Motor neuron (in vitro differentiated cells): ENCODE measurements around the gene MTCH1. TPM values are rescaled to one million over a fixed set of nuclear protein-coding genes. Genes with fewer than 3 reads are reported as not detected.
A peak's percentile ranks its signal among the peaks of the same experiment; 100 is the strongest.

Experiments used
- ATAC-seq, 8 experiments: fragments of 200-7000 bp; cut with Tn5 transposase; replicated peaks in 6 of 8; 2 replicates each; pipeline ENCODE4 v1.8.0; 2021; ENCODE audit warnings: mild to moderate bottlenecking in 8 of 8, moderate library complexity in 8 of 8
- H3K27ac ChIP-seq, 2 donors: fragments of 250-450 bp; sonication (Bioruptor Pico); 2 replicates each; pipeline ENCODE4 v1.9.0; 2021; ENCODE audit warnings: antibody characterized with exemption in 2 of 2, mild to moderate bottlenecking in 2 of 2, moderate library complexity in 1 of 2
- H3K4me1 ChIP-seq, 2 donors: fragments of 250-450 bp; sonication (Bioruptor Pico); replicated peaks in 1 of 2; 2 replicates each; pipeline ENCODE4 v1.6.1; 2021; ENCODE audit warnings: antibody characterized with exemption in 2 of 2, mild to moderate bottlenecking in 2 of 2, moderate library complexity in 1 of 2
- H3K4me3 ChIP-seq, 5 donors: fragments of 250-450 bp; sonication (Bioruptor Pico); 2 replicates each; pipeline ENCODE4 v1.9.0; 2021; ENCODE audit warnings: antibody characterized with exemption in 5 of 5, mild to moderate bottlenecking in 5 of 5, moderate library complexity in 4 of 5
- WGBS, 10 experiments: fragments of 450-650 bp; shearing (Covaris generic); methylation state at CpG; one replicate each; pipeline ENCODE4 v1.0.0; 2022; 5-methylcytosine and 5-hydroxymethylcytosine counted together
- in situ Hi-C, 9 experiments: fragments of 400-800 bp; cut with MboI; loops; one replicate each; pipeline ENCODE4 v1.15.0; 2021; ENCODE audit warnings: low sequenced_read_pairs in 9 of 9, low pct_unique_long_range_greater_than_20kb in 2 of 9; ENCODE audit not compliant: unreplicated experiment in 9 of 9
- total RNA-seq, 8 experiments: library from RNA; unstranded; fragments of 300-600 nt; gene quantifications; 2 replicates each; pipeline versions ENCODE4 v1.2.3 to v1.2.4, GENCODE V29; 2022

MTCH1 gene
- total RNA-seq = 100 to 1,000 TPM in 6 of 8 experiments, 10 to 100 TPM in 2; 84.8 to 271 (median 119) TPM

GRCh38 chr6:36985808-36986703 lies at the start of gene MTCH1:
MTCH1 (minus strand) TSS chr6:36986196; CDS start chr6:36986173, 23 bp downstream.
- in situ Hi-C loops = loop anchor here in 1 of 9 experiments (25.0 kb wide), 1 partner anchor 99 kb away; the partner anchor contains the start of gene C6orf89
- peak; percentile 81 to 92 (median 85) for ATAC-seq
- Histone ChIP-seq H3K27ac (peak within 1 kb of the TSS; percentile 94 to 98), H3K4me1 (peaks cover 12% of the 10 kb centered on the region in 2 donors), H3K4me3 (peak within 1 kb of the TSS; percentile 85 to 96 (median 88))
- 0% methylated on average over 2 of the region's 101 CpGs; no CpG with 5 or more reads in 9 of the 10 experiments for WGBS, 10 experiments

GRCh38 chr6:37033819-37034795 lies 48.1 kb upstream of the MTCH1 start:
- in situ Hi-C loops = loop anchor here in 1 of 9 experiments (25.0 kb wide), 1 partner anchor 178 kb away; no protein-coding TSS in a partner anchor
- ATAC-seq = no peak
- H3K4me3 ChIP-seq = no peak overlapping the region
- H3K4me1 ChIP-seq = peaks cover 0 to 8% of the 10 kb centered on the region in 2 donors
- 41 to 100% (median 80%) methylated on average over 1 to 6 of the region's 8 CpGs; no CpG with 5 or more reads in 1 of the 10 experiments for WGBS, 10 experiments
- H3K27ac ChIP-seq = no peak overlapping the region

DNA sequence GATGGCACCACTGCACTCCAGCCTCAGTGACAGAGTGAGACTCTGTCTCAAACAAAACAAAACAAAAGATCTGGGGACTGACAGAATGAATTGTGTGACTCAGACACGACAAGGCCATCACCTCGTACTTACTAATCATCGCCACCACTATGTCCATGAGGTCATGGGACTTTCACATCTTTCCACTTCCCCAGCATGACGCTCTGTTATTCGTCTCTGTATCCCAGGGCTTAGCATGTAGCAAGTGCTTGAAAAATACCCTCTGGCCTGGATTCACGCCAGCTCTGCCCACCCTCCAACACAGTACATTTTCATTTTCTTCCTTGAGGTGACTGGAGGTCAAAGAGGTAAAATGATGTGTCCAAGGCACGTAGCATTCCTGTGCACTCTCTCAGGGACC lies 47.3 kb upstream of the MTCH1 start:
- in situ Hi-C loops = loop anchor here in 1 of 9 experiments (25.0 kb wide), 1 partner anchor 179 kb away; no protein-coding TSS in a partner anchor
- ATAC-seq = peak in 3 of 8 experiments; percentile 17 to 59 (median 31)
- Histone ChIP-seq H3K4me1 (peaks cover 0 to 5% of the 10 kb centered on the region in 2 donors), H3K4me3 (no peak overlapping the region), H3K27ac (no peak overlapping the region)
- WGBS, 10 experiments = 49 to 83% (median 70%) methylated on average over 1 to 7 of the region's 7 CpGs; no CpG with 5 or more reads in 2 of the 10 experiments

- WGBS, 10 experiments = 0 to 100% (median 67%) methylated on average over 1 to 5 of the region's 7 CpGs
- ATAC-seq = no peak
- Histone ChIP-seq H3K4me1 (no peaks in the 10 kb centered on the region), H3K4me3 (no peak overlapping the region), H3K27ac (no peak overlapping the region)
- in situ Hi-C loops = loop anchor here in 1 of 9 experiments (25.0 kb wide), 1 partner anchor 180 kb away; no protein-coding TSS in a partner anchor
These were observed 46.2 kb upstream of the MTCH1 start for GRCh38 chr6:37032239-37032638.

DNA sequence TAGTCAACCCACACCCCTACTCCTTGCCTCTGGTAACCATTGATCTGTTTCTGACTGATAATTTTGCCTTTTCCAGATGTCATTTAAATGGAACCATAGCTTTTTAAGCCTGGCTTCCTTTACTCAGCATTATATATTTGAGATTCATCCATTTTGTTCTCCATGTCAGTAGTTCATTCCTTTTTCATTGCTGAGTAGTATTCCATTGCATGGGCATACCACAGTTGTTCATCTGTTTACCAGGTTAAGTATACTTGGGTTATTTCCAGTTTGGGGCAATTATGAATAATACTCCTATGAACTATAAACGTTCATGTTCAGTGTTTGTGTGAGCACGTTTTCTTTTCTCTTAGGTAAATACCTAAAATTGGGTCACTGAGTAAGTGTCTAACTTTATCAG lies 44.6 kb upstream of the MTCH1 start:
- 54 to 100% (median 94%) methylated on average over 1 to 2 of the region's 2 CpGs; no CpG with 5 or more reads in 2 of the 10 experiments for WGBS, 10 experiments
- in situ Hi-C loops = loop anchor here in 1 of 9 experiments (25.0 kb wide), 1 partner anchor 182 kb away; no protein-coding TSS in a partner anchor
- no peak overlapping the region for H3K27ac ChIP-seq
- H3K4me3 ChIP-seq = no peak overlapping the region
- H3K4me1 ChIP-seq = no peaks in the 10 kb centered on the region
- no peak for ATAC-seq

GRCh38 chr6:37029249-37029971 lies 43.4 kb upstream of the MTCH1 start:
- ATAC-seq = peak; percentile 90 to 100 (median 96)
- H3K27ac ChIP-seq = no peak overlapping the region
- in situ Hi-C loops = loop anchor here in 3 of 9 experiments (10.0 to 25.0 kb wide), 3 partner anchors 145 to 183 kb away; partner anchors contain the start of gene PIM1 (in 1 of the 3)
- WGBS, 10 experiments = 0 to 90% (median 45%) methylated on average over 1 to 4 of the region's 4 CpGs; no CpG with 5 or more reads in 2 of the 10 experiments
- H3K4me3 ChIP-seq = no peak overlapping the region
- no peaks in the 10 kb centered on the region for H3K4me1 ChIP-seq

DNA sequence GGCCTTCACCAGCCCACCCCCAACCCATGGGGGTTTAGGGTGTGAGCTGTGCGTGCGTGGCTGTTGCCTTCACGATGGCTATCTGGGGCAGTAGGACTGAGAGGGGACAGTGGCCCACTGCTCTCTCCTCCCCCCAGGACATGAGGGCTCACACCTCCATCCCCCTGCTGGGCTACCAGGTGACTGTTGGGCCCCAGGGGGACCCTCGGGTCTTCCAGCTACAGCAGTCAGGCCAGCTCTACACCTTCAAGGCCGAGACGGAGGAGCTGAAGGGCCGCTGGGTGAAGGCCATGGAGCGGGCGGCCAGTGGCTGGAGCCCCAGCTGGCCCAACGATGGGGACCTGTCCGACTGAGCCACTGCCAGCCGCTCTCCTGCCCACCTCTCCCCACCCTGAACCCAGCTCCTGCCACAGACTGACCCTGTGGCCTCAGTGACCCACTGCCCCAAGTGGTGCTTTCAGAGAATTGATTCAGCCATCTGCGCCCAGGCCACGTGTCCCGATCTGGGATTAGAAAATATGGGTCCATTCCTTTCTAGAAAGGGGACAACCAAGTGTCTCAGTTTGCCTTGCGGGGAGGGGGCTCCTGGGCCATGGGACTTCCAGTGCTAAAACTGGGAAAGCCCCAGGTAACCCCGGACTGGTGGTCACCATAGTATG lies 41.9 kb upstream of the MTCH1 start:
- 67 to 100% (median 83%) methylated on average over 2 to 11 of the region's 17 CpGs; no CpG with 5 or more reads in 5 of the 10 experiments for WGBS, 10 experiments
- ATAC-seq = no peak
- H3K4me3 ChIP-seq = no peak overlapping the region
- no peaks in the 10 kb centered on the region for H3K4me1 ChIP-seq
- no peak overlapping the region for H3K27ac ChIP-seq
- in situ Hi-C loops = loop anchor here in 3 of 9 experiments (10.0 to 25.0 kb wide), 3 partner anchors 147 to 184 kb away; partner anchors contain the start of gene PIM1 (in 1 of the 3)

DNA sequence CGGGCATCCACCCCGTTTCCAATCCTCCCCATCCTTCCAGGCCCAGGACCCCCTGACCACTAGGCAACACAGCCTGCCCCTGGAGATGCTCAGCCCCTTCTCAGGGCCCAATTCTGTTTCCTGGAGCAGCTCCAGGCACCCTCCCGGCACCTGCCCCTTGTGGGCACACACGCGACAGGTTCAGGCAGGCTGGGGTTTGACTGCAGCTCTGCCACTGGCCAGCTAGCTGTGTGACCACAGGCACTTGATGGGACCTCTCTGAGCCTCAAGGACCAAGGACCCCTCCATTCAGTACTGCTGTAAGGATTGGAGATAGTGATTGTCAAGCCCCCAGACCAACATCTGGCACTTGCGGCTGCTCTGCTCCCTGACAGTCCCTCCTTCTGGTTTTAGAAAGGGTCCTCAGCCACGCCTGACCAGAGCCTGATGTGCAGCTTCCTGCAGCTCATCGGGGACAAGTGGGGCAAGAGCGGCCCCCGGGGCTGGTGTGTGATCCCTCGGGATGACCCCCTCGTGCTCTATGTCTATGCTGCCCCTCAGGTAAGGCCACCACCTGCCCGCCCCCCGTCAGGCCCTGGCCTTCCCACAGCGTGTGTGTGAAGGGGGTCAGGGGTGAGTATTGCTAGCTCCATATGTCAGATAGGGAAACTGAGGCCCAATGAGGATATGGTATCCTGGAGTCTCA lies 41.2 kb upstream of the MTCH1 start:
- Histone ChIP-seq H3K4me3 (no peak overlapping the region), H3K27ac (no peak overlapping the region), H3K4me1 (no peaks in the 10 kb centered on the region)
- ATAC-seq = no peak
- in situ Hi-C loops = loop anchor here in 3 of 9 experiments (10.0 to 25.0 kb wide), 3 partner anchors 148 to 185 kb away; partner anchors contain the start of gene PIM1 (in 1 of the 3)
- WGBS, 10 experiments = 20 to 96% (median 43%) methylated on average over 1 to 5 of the region's 15 CpGs; no CpG with 5 or more reads in 5 of the 10 experiments

DNA sequence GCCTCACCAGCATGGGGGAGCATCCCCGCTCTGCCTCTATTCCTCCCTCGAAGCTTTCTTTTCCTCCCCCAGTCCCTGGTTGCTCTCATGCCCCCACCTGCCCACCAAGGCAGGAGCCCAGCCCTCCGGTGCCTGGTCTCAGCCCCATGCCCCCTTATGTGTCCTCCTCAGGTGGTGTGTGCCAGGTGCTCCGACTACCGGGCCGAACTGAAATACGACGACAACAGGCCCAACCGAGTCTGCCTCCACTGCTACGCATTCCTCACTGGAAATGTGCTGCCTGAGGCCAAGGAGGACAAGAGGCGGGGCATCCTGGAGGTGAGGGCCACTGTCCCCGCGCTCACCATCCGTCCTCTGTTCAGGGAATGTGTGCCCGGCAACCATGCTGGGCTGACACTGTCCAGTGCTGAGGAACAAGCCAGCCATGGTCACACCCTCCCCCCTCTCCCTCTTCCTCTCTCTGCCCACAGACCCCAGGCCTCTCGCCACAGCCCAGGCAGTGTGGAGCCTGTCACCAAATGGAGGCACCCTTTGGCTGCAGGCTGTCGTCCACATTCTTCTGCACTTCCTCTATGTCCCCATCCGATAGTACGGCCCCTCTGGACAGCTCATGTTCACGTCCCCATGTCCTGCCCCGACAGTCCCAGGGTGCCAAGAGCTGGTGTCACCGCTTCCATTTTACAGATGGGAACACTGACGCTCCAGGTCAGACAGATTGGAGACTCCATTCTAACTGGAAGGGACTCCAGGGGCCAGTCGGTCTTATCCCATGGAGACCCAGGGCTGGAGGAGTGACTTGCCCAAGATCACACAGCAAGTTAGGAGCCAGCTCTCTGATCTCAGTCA lies 39.8 kb upstream of the MTCH1 start:
- no peaks in the 10 kb centered on the region for H3K4me1 ChIP-seq
- no peak for ATAC-seq
- in situ Hi-C loops = loop anchor here in 3 of 9 experiments (10.0 to 25.0 kb wide), 3 partner anchors 149 to 186 kb away; partner anchors contain the start of gene PIM1 (in 1 of the 3)
- no peak overlapping the region for H3K4me3 ChIP-seq
- no peak overlapping the region for H3K27ac ChIP-seq
- WGBS, 10 experiments = 60 to 90% (median 85%) methylated on average over 2 to 10 of the region's 24 CpGs; no CpG with 5 or more reads in 3 of the 10 experiments
